GF-D8 (cell line): Measurements from ENCODE around the gene FLOT1.
"Not testable (repeated sequence)": the region's sequence is repeated elsewhere in the genome, so short reads cannot be mapped to it uniquely, and the experiment has no call there.

ENCODE experiments used
- DNase-seq: peaks from one replicate; lab custom pipeline; 2025; lab: John Stamatoyannopoulos, UW

Gene FLOT1

GRCh38 chr6:30767158-30767943 lies 24.9 kb upstream of the FLOT1 start:
- DNase-seq: no peak

GRCh38 chr6:30766461-30767157 lies 24.1 kb upstream of the FLOT1 start:
- DNase-seq: no peak

- DNase-seq: not testable (repeated sequence)
These were observed 23.0 kb upstream of the FLOT1 start for GRCh38 chr6:30765495-30765894.

GRCh38 chr6:30764490-30765043 lies 22.1 kb upstream of the FLOT1 start:
- not testable (repeated sequence) for DNase-seq

GRCh38 chr6:30763618-30764489 lies 21.4 kb upstream of the FLOT1 start:
- DNase-seq: no peak

GRCh38 chr6:30763155-30763617 lies 20.7 kb upstream of the FLOT1 start:
- no peak for DNase-seq

- no peak for DNase-seq
These were observed 19.4 kb upstream of the FLOT1 start for GRCh38 chr6:30761791-30762429.

GRCh38 chr6:30760549-30760948 lies 18.1 kb upstream of the FLOT1 start:
- no peak for DNase-seq

GRCh38 chr6:30759575-30760239 lies 17.2 kb upstream of the FLOT1 start:
- DNase-seq: no peak

- no peak for DNase-seq
These were observed 14.9 kb upstream of the FLOT1 start for GRCh38 chr6:30757261-30757904.

GRCh38 chr6:30756405-30757003 lies 14.0 kb upstream of the FLOT1 start:
- DNase-seq: not testable (repeated sequence)

- no peak for DNase-seq
These were observed 12.1 kb upstream of the FLOT1 start for GRCh38 chr6:30754631-30755030.

- no peak for DNase-seq
These were observed 9.9 kb upstream of the FLOT1 start for GRCh38 chr6:30752157-30752927.

- no peak for DNase-seq
These were observed 7.8 kb upstream of the FLOT1 start for GRCh38 chr6:30750379-30750668.

GRCh38 chr6:30749554-30750378 lies 7.3 kb upstream of the FLOT1 start:
- no peak for DNase-seq

GRCh38 chr6:30748851-30749540 lies 6.5 kb upstream of the FLOT1 start:
- DNase-seq: no peak

- no peak for DNase-seq
These were observed 5.6 kb upstream of the FLOT1 start for GRCh38 chr6:30747902-30748769.
